ENCODE data around the gene TIMELESS. TPM values are rescaled to one million over a fixed set of nuclear protein-coding genes. Genes with fewer than 3 reads are reported as not detected.
"Not testable (repeated sequence)": the region's sequence is repeated elsewhere in the genome, so short reads cannot be mapped to it uniquely, and the experiment has no call there.

The TIMELESS gene
- total RNA-seq, 1 experiment from 2014 or later = 36.2 TPM

- not testable (repeated sequence) for DNase-seq; H3K4me3 ChIP-seq; H3K27ac ChIP-seq; H3K27me3 ChIP-seq; H3K4me1 ChIP-seq; H3K9me3 ChIP-seq (replicated peaks); H3K36me3 ChIP-seq
Observed at GRCh38 chr12:56401125-56401524, 48.1 kb downstream of the TIMELESS start.

DNA sequence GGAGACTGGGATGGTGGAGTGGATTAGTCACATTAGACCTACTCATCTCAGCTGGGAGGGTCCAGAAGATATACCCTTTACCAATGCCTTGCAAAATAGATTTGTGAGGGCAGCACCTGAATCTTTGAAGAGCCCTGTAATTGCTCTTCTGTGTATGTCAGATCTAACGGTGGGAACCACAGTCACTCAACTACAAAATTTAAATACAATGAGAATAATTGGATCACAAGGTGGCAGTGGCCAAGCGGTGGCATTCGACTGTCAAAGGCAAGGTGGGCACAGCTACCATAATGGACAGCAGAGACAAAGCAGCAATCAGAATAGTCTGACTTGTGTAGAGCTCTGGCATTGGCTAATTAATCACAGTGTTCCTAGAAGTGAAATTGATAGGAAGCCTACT lies 49.8 kb downstream of the TIMELESS start:
- not testable (repeated sequence) for H3K9me3 ChIP-seq (replicated peaks); DNase-seq; H3K27me3 ChIP-seq; H3K4me3 ChIP-seq; H3K27ac ChIP-seq; H3K36me3 ChIP-seq; H3K4me1 ChIP-seq

GRCh38 chr12:56398324-56398723 lies 50.9 kb downstream of the TIMELESS start:
- Histone ChIP-seq H3K4me1 (no peaks in the 10 kb centered on the region), H3K27me3 (no peaks in the 10 kb centered on the region), H3K9me3 (replicated peaks) (peaks cover 7% of the 10 kb centered on the region; the same call in 1 of the 2 replicates), H3K27ac (no peak overlapping the region), H3K36me3 (no peaks in the 10 kb centered on the region), H3K4me3 (no peak overlapping the region)
- DNase-seq = no peak

DNA sequence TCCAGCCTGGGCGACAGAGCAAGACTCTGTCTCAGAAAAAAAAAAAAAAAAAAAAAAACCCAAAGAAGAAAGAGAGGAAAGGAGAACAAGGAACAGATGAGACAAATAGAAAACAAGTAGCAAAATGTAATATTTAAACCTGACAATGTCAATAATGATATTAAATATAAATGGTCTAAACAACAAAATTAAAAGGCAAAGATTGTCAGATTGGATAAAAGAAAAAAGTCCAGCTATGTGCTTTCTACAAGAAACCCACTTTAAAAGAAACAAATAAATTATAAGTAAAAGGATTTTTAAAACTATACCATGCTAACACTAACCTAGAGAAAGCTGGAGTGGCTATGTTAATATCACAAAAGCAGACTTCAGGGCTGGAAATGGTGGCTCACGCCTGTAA lies 56.9 kb downstream of the TIMELESS start:
- no peak for DNase-seq
- Histone ChIP-seq H3K36me3 (no peaks in the 10 kb centered on the region), H3K27me3 (no peaks in the 10 kb centered on the region), H3K4me3 (no peak overlapping the region), H3K27ac (no peak overlapping the region), H3K9me3 (replicated peaks) (no peaks in the 10 kb centered on the region), H3K4me1 (peaks cover 3% of the 10 kb centered on the region; the same call in 1 of the 2 replicates)

GRCh38 chr12:56391721-56392120 lies 57.5 kb downstream of the TIMELESS start:
- Histone ChIP-seq H3K27ac (no peak overlapping the region), H3K4me3 (no peak overlapping the region), H3K27me3 (no peaks in the 10 kb centered on the region), H3K36me3 (no peaks in the 10 kb centered on the region), H3K9me3 (replicated peaks) (no peaks in the 10 kb centered on the region), H3K4me1 (peaks cover 6% of the 10 kb centered on the region; the same call in 1 of the 2 replicates)
- DNase-seq = no peak

GRCh38 chr12:56389412-56389811 lies 59.8 kb downstream of the TIMELESS start:
- Histone ChIP-seq H3K9me3 (replicated peaks) (no peaks in the 10 kb centered on the region), H3K4me1 (peaks cover 6% of the 10 kb centered on the region; the same call in 1 of the 2 replicates), H3K27ac (no peak overlapping the region), H3K4me3 (no peak overlapping the region), H3K27me3 (no peaks in the 10 kb centered on the region), H3K36me3 (no peaks in the 10 kb centered on the region)
- peak in 1 of 2 experiments; percentile 16 for DNase-seq

DNA sequence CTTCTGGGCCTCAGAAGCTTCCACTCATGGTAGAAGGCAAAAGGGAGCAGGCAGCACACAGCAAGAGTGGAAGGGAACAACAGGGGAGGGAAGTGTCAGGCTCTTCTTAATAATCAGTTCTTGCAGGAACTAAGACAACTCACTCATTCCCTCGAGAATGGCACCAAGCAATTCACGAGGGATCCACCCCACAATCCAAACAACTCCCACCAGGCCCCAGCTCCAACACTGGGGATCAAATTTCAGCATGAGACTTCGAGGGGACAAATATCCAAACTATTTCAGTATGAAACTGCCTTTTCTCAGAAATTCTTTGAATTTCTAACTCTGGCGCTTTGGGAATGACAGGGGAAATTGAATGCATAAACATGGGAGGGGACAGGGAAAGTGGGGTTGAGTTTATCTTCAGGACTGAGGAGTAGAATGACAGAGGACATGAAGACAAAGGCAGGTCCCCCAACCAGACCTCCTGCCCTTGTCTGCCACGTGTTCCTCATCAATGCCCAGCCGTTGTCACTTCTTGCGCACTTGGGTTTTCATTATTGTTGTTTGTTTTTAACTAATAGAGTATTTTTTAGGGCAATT lies 62.0 kb downstream of the TIMELESS start:
- DNase-seq = peak in 1 of 2 experiments; percentile 18
- no peak overlapping the region for H3K4me3 ChIP-seq
- H3K36me3 ChIP-seq = no peaks in the 10 kb centered on the region
- peaks cover 6% of the 10 kb centered on the region; the same call in 1 of the 2 replicates for H3K4me1 ChIP-seq
- H3K27ac ChIP-seq = no peak overlapping the region
- no peaks in the 10 kb centered on the region for H3K27me3 ChIP-seq
- no peaks in the 10 kb centered on the region for H3K9me3 ChIP-seq (replicated peaks)

DNA sequence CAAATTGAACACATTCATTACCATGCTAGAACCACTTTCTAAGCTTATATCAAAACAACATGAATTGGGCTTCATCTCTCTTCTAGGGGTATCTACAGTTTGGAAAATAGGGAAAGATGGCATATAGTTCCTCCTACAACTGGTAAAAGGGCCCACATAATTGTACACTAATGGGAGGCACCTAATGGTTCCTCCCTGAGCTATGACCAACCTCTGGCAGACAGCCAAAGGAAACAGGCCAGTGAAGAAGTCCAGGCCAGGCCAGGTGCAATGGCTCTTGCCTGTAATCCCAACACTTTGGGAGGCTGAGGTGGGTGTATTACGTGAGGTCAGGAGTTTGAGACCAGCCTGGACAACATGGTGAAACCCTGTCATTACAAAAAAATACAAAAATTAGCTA lies 63.4 kb downstream of the TIMELESS start:
- H3K36me3 ChIP-seq = no peaks in the 10 kb centered on the region
- H3K9me3 ChIP-seq (replicated peaks) = no peaks in the 10 kb centered on the region
- peaks cover 6% of the 10 kb centered on the region; the same call in 1 of the 2 replicates for H3K4me1 ChIP-seq
- no peak overlapping the region for H3K27ac ChIP-seq
- no peak overlapping the region for H3K4me3 ChIP-seq
- peak; percentile 13 to 41 for DNase-seq
- H3K27me3 ChIP-seq = no peaks in the 10 kb centered on the region

GRCh38 chr12:56382611-56383010 lies 66.6 kb downstream of the TIMELESS start:
- Histone ChIP-seq H3K4me1 (peaks cover 5% of the 10 kb centered on the region; the same call in 1 of the 2 replicates), H3K36me3 (no peaks in the 10 kb centered on the region), H3K27me3 (no peaks in the 10 kb centered on the region), H3K4me3 (no peak overlapping the region), H3K9me3 (replicated peaks) (no peaks in the 10 kb centered on the region), H3K27ac (no peak overlapping the region)
- DNase-seq = no peak

GRCh38 chr12:56377989-56378316 lies 71.3 kb downstream of the TIMELESS start:
- Histone ChIP-seq H3K36me3 (no peaks in the 10 kb centered on the region), H3K27ac (no peak overlapping the region), H3K9me3 (replicated peaks) (no peaks in the 10 kb centered on the region), H3K4me3 (no peak overlapping the region), H3K4me1 (no peaks in the 10 kb centered on the region), H3K27me3 (0 out of 2 replicates have a peak, but pooled peaks cover 11% of the 10 kb centered on the region)
- DNase-seq = no peak

GRCh38 chr12:56377310-56377988 lies 71.8 kb downstream of the TIMELESS start:
- no peak overlapping the region for H3K4me3 ChIP-seq
- no peaks in the 10 kb centered on the region for H3K4me1 ChIP-seq
- no peaks in the 10 kb centered on the region for H3K9me3 ChIP-seq (replicated peaks)
- H3K36me3 ChIP-seq = no peaks in the 10 kb centered on the region
- no peak overlapping the region for H3K27ac ChIP-seq
- H3K27me3 ChIP-seq = 0 out of 2 replicates have a peak, but pooled peaks cover 11% of the 10 kb centered on the region
- DNase-seq = no peak

DNA sequence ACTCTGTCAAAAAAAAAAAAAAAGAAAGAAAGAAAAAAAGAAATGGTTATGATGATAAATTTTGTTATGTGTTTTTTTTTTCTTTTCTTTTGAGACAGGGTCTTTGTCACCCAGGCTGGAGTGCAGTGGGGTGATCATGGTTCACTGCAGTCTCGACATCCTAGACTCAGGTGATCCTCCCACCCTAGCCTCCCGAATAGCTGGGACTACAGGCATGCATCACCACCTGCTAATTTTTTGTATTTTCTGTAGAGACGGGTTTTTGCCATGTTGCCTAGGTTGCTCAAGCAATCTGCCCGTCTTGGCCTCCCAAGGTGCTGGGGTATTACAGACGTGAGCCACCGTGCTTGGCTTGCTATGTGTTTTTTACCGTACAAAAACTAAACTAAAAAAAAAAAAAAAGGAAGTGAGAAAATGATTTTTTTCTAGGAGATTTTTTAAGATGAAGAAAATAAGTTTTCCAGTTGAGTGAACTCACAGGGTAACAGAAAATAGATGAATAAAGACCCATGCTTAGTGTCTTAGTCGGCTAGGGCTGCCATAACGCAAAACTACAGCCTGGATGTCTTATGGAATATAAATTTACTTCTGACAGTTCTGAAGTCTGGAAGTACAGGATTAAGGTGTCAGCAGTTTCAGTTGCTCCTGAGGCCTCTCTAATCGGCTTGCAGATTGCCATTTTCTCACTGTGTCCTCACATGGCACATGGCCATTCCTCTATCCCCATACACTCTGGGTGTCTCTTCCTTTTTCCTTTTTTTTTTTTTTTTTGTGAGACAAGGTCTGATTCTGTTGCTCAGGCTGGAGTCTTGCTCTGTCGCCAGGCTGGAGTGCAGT lies 73.4 kb downstream of the TIMELESS start:
- Histone ChIP-seq H3K27ac (no peak overlapping the region), H3K4me3 (no peak overlapping the region), H3K36me3 (no peaks in the 10 kb centered on the region), H3K9me3 (replicated peaks) (no peaks in the 10 kb centered on the region), H3K4me1 (no peaks in the 10 kb centered on the region), H3K27me3 (0 out of 2 replicates have a peak, but pooled peaks cover 11% of the 10 kb centered on the region)
- no peak for DNase-seq

DNA sequence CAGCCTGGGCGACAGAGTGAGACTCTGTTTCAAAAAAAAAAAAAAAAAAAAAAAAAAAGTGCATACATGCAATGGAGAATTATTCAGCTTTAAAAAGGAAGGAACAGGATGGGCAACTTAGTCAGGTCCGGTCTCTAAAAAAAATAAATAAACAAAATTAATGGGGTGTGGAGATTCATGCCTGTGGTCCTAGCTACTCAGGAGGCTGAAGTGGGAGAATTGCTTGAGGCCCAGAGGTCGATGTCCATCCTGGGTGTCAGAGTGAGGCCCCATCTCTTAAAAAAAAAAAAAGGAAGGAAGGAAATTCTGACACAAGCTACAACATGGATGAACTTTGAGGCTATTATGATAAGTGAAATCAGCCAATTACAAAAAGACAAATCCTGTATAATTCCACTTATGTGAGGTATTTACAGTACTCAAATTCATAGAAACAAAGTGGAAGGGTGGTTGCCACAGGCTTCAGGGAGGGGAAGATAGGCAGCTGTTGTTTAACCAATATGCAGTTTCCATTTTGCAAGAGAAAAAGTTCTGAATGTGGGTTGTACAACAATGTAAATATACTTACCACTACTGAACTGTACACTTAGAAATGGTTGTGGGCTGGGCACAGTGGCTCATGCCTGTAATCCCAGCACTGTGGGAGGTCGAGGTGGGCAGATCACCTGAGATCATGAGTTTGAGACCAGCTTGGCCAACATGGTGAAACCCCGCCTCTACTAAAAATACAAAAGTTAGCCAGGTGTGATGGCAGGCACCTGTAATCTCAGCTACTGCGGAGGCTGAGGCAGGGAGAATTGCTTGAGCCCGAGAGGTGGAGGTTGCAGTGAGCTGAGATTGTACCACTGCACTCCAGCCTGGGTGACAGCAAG lies 74.3 kb downstream of the TIMELESS start:
- Histone ChIP-seq H3K27me3 (0 out of 2 replicates have a peak, but pooled peaks cover 11% of the 10 kb centered on the region), H3K4me1 (no peaks in the 10 kb centered on the region), H3K36me3 (no peaks in the 10 kb centered on the region), H3K4me3 (no peak overlapping the region), H3K27ac (no peak overlapping the region), H3K9me3 (replicated peaks) (no peaks in the 10 kb centered on the region)
- no peak for DNase-seq

DNA sequence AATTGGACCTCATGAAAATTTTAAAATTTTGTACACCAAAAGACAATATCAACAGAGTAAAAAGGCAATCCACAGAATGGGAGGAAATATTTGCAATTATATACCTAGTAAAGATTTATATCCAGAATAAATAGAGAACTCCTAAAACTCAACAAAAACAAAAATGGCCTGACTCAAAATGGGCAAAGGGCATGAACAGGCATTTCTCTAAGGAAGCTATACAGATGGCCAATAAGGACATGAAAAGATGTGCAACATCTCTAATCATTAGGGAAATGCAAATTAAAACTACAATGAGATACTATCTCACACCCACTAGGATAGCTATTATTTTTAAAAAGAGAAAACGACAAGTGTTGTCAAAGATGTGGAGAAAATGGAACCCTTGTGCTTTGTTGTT lies 75.7 kb downstream of the TIMELESS start:
- H3K27me3 ChIP-seq = 0 out of 2 replicates have a peak, but pooled peaks cover 11% of the 10 kb centered on the region
- no peak for DNase-seq
- no peaks in the 10 kb centered on the region for H3K4me1 ChIP-seq
- H3K36me3 ChIP-seq = no peaks in the 10 kb centered on the region
- no peak overlapping the region for H3K4me3 ChIP-seq
- H3K9me3 ChIP-seq (replicated peaks) = no peaks in the 10 kb centered on the region
- no peak overlapping the region for H3K27ac ChIP-seq

All from SJCRH30 (cell line).